Neural progenitor cell (in vitro differentiated cells): Measurements from ENCODE around the gene AGFG1.

Source experiments
- CTCF ChIP-seq: fragments of 200-600 bp; sonication (generic); IDR thresholded peaks from 2 replicates; pipeline ENCODE4 v1.5.1; 2017; ENCODE audit warnings: antibody characterized with exemption, mild to moderate bottlenecking
- EZH2 ChIP-seq: fragments of 200-600 bp; sonication (generic); IDR thresholded peaks from 2 replicates; pipeline ENCODE4 v1.6.1; 2017; ENCODE audit warnings: antibody characterized with exemption, mild to moderate bottlenecking, moderate library complexity

- TF ChIP-seq CTCF (no peak), EZH2 (no peak)
Observed at GRCh38 chr2:227524665-227525064, 52.7 kb downstream of the AGFG1 start.
